ENCODE data around the gene CHST14. TPM values are rescaled to one million over a fixed set of nuclear protein-coding genes. Genes with fewer than 3 reads are reported as not detected.

The CHST14 gene
- polyA plus RNA-seq, 1 experiment, result 19.8 TPM

DNA sequence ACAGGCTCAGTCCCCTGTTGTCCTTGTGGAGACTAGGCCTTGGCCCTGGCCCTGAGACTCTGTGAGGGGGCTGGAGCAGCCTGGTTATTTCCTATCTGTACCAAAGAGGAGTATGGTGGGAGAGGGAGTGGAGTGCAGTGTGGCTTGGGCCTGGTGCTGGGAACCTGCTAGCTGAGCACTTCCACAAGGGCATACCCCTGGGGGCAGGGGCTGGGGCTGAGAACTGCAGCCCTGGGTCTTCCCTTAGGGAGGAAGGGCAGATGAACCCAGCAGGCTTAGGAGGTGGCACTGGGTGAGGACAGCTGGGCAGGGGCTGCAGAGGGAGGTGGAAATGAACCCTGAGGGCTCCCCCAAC is 3.5 kb upstream of the CHST14 start:
- Histone ChIP-seq H3K9me3 (ENCODE audit: control insufficient read depth, insufficient read depth, low read length) (no peaks in the 10 kb centered on the region), H3K27me3 (ENCODE audit: control insufficient read depth, insufficient read depth, low read length) (no peaks in the 10 kb centered on the region), H3K27ac (ENCODE audit: low read depth, low read length) (no peak overlapping the region), H3K4me3 (ENCODE audit: low read depth, low read length) (no peak overlapping the region)
- POLR2A ChIA-PET, result no interaction called here
- TF ChIP-seq, protein P1, sequence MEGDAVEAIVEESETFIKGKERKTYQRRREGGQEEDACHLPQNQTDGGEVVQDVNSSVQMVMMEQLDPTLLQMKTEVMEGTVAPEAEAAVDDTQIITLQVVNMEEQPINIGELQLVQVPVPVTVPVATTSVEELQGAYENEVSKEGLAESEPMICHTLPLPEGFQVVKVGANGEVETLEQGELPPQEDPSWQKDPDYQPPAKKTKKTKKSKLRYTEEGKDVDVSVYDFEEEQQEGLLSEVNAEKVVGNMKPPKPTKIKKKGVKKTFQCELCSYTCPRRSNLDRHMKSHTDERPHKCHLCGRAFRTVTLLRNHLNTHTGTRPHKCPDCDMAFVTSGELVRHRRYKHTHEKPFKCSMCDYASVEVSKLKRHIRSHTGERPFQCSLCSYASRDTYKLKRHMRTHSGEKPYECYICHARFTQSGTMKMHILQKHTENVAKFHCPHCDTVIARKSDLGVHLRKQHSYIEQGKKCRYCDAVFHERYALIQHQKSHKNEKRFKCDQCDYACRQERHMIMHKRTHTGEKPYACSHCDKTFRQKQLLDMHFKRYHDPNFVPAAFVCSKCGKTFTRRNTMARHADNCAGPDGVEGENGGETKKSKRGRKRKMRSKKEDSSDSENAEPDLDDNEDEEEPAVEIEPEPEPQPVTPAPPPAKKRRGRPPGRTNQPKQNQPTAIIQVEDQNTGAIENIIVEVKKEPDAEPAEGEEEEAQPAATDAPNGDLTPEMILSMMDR (IDR thresholded peaks at IDR 0.05; ENCODE audit: low read depth, low read length), result no peak
- CTCF ChIA-PET, result no interaction called here
- no peak for DNase-seq (ENCODE audit: low read depth, low spot score)

DNA sequence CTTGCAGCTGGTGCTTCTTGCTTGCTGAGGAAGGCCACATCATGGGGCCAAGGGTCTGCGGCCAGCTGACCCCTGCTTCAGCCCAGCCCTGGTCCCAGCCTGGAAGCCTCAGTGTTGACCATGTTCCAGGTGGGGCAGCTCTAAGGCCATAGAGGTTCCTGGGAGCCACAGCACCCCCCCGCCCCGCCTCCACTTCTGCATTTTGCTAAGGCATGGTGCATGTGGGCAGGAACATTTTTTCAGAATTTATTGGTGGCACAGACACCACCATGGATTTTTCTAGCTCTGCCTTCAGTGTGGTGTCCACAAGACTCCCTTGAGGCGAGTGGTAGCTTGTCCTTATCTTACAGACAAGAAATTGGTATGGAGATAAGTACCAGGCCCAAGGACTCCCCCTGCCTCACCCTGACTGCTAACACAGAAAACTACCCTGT is 1.9 kb upstream of the CHST14 start:
- H3K4me3 ChIP-seq (ENCODE audit: low read depth, low read length), result no peak overlapping the region
- H3K9me3 ChIP-seq (ENCODE audit: control insufficient read depth, insufficient read depth, low read length), result no peaks in the 10 kb centered on the region
- POLR2A ChIA-PET, result interaction anchor here (0.6 to 1.0 kb wide), 3 partner anchors 29 to 970 kb away, joined by 3 to 8 read pairs (median 4); partner anchors contain the start of gene BAHD1
- H3K27me3 ChIP-seq (ENCODE audit: control insufficient read depth, insufficient read depth, low read length), result no peaks in the 10 kb centered on the region
- TF ChIP-seq, protein P1 (IDR thresholded peaks at IDR 0.05; ENCODE audit: low read depth, low read length), result no peak
- no peak for DNase-seq (ENCODE audit: low read depth, low spot score)
- H3K27ac ChIP-seq (ENCODE audit: low read depth, low read length), result no peak overlapping the region
- CTCF ChIA-PET, result no interaction called here

DNA sequence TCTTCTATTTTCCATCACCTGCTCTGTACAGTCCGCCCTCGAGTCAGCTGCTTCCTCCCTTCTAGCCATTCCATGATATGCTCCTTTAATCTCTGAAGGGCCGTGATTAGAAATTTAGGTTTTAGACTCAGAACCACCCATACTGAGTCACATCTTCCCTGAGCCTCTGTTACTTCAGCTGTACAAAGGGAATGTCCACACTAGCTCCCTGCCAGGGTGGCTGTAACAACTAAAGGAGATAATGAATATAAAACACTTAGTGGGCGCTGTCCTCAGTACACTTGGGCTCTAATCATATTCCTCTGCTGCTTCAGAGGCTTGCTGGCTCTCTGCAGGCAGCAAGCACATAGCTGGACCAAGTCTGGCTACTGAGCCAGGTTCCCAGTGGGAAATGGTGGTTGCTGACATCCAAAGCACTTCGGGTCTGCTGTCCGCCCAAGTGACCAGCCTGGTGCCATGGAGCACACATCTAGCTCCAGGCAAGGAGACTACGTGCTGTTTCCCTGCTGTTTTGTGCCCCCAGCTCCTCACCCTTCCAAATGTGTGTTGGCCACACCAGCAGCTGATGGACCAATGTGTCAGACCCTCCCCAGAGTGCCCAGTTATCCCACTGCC is 901 bp upstream of the CHST14 start:
- Histone ChIP-seq H3K27me3 (ENCODE audit: control insufficient read depth, insufficient read depth, low read length) (no peaks in the 10 kb centered on the region), H3K4me3 (ENCODE audit: low read depth, low read length) (no peak overlapping the region), H3K27ac (ENCODE audit: low read depth, low read length) (peak overlapping the region; percentile 52), H3K9me3 (ENCODE audit: control insufficient read depth, insufficient read depth, low read length) (no peaks in the 10 kb centered on the region)
- CTCF ChIA-PET, result no interaction called here
- TF ChIP-seq, protein P1 (IDR thresholded peaks at IDR 0.05; ENCODE audit: low read depth, low read length), result no peak
- DNase-seq (ENCODE audit: low read depth, low spot score), result no peak
- POLR2A ChIA-PET, result interaction anchor here (1.0 kb wide), 1 partner anchor 30 kb away, joined by 4 read pairs; the partner anchor contains the start of gene BAHD1

DNA sequence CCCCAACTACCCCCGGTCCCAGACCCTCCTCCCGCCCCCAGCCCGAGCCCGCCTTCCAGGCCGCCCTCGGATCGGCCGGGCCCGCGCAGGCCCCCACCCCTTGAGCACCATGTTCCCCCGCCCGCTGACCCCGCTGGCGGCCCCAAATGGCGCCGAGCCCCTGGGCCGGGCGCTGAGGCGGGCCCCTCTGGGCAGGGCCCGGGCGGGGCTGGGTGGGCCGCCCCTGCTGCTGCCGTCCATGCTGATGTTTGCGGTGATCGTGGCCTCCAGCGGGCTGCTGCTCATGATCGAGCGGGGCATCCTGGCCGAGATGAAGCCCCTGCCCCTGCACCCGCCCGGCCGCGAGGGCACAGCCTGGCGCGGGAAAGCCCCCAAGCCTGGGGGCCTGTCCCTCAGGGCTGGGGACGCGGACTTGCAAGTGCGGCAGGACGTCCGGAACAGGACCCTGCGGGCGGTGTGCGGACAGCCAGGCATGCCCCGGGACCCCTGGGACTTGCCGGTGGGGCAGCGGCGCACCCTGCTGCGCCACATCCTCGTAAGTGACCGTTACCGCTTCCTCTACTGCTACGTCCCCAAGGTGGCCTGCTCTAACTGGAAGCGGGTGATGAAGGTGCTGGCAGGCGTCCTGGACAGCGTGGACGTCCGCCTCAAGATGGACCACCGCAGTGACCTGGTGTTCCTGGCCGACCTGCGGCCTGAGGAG is 472 bp downstream of the CHST14 start:
- DNase-seq (ENCODE audit: low read depth, low spot score), result no peak
- POLR2A ChIA-PET, result no interaction called here

DNA sequence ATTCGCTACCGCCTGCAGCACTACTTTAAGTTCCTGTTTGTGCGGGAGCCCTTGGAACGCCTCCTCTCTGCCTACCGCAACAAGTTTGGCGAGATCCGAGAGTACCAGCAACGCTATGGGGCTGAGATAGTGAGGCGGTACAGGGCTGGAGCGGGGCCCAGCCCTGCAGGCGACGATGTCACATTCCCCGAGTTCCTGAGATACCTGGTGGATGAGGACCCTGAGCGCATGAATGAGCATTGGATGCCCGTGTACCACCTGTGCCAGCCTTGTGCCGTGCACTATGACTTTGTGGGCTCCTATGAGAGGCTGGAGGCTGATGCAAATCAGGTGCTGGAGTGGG is 995 bp downstream of the CHST14 start:
- Histone ChIP-seq H3K27ac (ENCODE audit: low read depth, low read length) (no peak overlapping the region), H3K9me3 (ENCODE audit: control insufficient read depth, insufficient read depth, low read length) (no peaks in the 10 kb centered on the region), H3K27me3 (ENCODE audit: control insufficient read depth, insufficient read depth, low read length) (peaks cover 11% of the 10 kb centered on the region), H3K4me3 (ENCODE audit: low read depth, low read length) (peak overlapping the region; percentile 74)
- ChIA-PET CTCF (no interaction called here), POLR2A (no interaction called here)
- no peak for DNase-seq (ENCODE audit: low read depth, low spot score)
- TF ChIP-seq, protein P1 (IDR thresholded peaks at IDR 0.05; ENCODE audit: low read depth, low read length), result no peak

More for the DNA sequence above, 472 bp downstream of the CHST14 start:
- TF ChIP-seq, protein P1 (IDR thresholded peaks at IDR 0.05; ENCODE audit: low read depth, low read length), result no peak
- Histone ChIP-seq H3K27me3 (ENCODE audit: control insufficient read depth, insufficient read depth, low read length) (peaks cover 7% of the 10 kb centered on the region), H3K9me3 (ENCODE audit: control insufficient read depth, insufficient read depth, low read length) (no peaks in the 10 kb centered on the region), H3K4me3 (ENCODE audit: low read depth, low read length) (peak overlapping the region; percentile 74), H3K27ac (ENCODE audit: low read depth, low read length) (no peak overlapping the region)
- CTCF ChIA-PET, result no interaction called here

Data from AG04450 (cell line).